GM13977 (cell line): ENCODE measurements around the gene TICRR.

Source experiments
- DNase-seq: peaks from one replicate; pipeline ENCODE4 v3.0.0; 2012; ENCODE audit warnings: low spot score
- CTCF ChIP-seq: IDR thresholded peaks from 2 replicates; pipeline ENCODE4 v1.5.1; 2012; ENCODE audit warnings: mild to moderate bottlenecking, control low read depth; ENCODE audit not compliant: insufficient read depth; ENCODE audit errors: extremely low read depth, missing control alignments
- in situ Hi-C: fragments of 300-500 bp; cut with MboI; formaldehyde crosslinking; loops from one replicate; pipeline ENCODE4 v1.12.0; 2022; ENCODE audit warnings: low sequenced_read_pairs, low pct_unique_long_range_greater_than_20kb, mixed read lengths, inconsistent platforms; ENCODE audit not compliant: unreplicated experiment

The TICRR gene

GRCh38 chr15:89625716-89626115 lies 50.4 kb downstream of the TICRR start:
- no peak for DNase-seq
- no peak for TF ChIP-seq CTCF

GRCh38 chr15:89627256-89627970 lies 52.1 kb downstream of the TICRR start:
- peak; percentile 16 for DNase-seq
- in situ Hi-C loops: no loop called here
- no peak for TF ChIP-seq CTCF

More at GRCh38 chr15:89625716-89626115, 50.4 kb downstream of the TICRR start:
- in situ Hi-C loops: no loop called here

- no peak for TF ChIP-seq CTCF
- in situ Hi-C loops: no loop called here
- peak; percentile 19 for DNase-seq
Observed at GRCh38 chr15:89628301-89628700, 53.0 kb downstream of the TICRR start.

GRCh38 chr15:89628806-89629715 lies 53.8 kb downstream of the TICRR start:
- DNase-seq: peak; percentile 31
- in situ Hi-C loops: no loop called here
- no peak for TF ChIP-seq CTCF

- in situ Hi-C loops: no loop called here
Observed at GRCh38 chr15:89629829-89630228, 54.6 kb downstream of the TICRR start.

GRCh38 chr15:89630260-89630659 lies 55.0 kb downstream of the TICRR start:
- in situ Hi-C loops: no loop called here
- DNase-seq: peak; percentile 14

More at GRCh38 chr15:89629829-89630228, 54.6 kb downstream of the TICRR start:
- DNase-seq: peak; percentile 15
- TF ChIP-seq CTCF: no peak

More at GRCh38 chr15:89630260-89630659, 55.0 kb downstream of the TICRR start:
- no peak for TF ChIP-seq CTCF
